Ovary (tissue), 9 donors: ENCODE measurements around the gene KRTAP6-3. TPM values are rescaled to one million over a fixed set of nuclear protein-coding genes. Genes with fewer than 3 reads are reported as not detected.

Source experiments
- DNase-seq, 5 donors: peaks; one replicate each; pipeline ENCODE4 v3.0.0-alpha.2; 2019 to 2020
- H3K27ac ChIP-seq, 2 donors: fragments of 200-600 bp; one replicate each; pipeline versions ENCODE4 v1.5.1 to v1.8.0; 2019 to 2022
- H3K27me3 ChIP-seq: fragments of 200-600 bp; one replicate; pipeline ENCODE4 v1.8.0; 2022
- H3K36me3 ChIP-seq: fragments of 200-600 bp; sonication (generic); one replicate; pipeline ENCODE4 v1.5.1; 2019
- H3K4me1 ChIP-seq: one replicate; pipeline ENCODE4 v1.8.1; 2013; ENCODE audit warnings: mild to moderate bottlenecking, moderate library complexity; ENCODE audit not compliant: insufficient read depth
- H3K4me3 ChIP-seq: fragments of 200-600 bp; sonication (generic); one replicate; pipeline ENCODE4 v1.5.1; 2017
- H3K9me3 ChIP-seq, 2 donors: fragments of 200-600 bp in 1 of 2; sonication (generic) in 1 of 2; one replicate each; pipeline versions ENCODE4 v1.5.1 to v1.8.1; 2013 to 2019; ENCODE audit warnings: mild to moderate bottlenecking in 1 of 2, moderate library complexity in 1 of 2
- CTCF ChIP-seq, 3 donors: fragments of 450-650 bp in 2 of 3; fragments of 200-600 bp in 1 of 3; IDR thresholded peaks; one replicate each; pipeline versions ENCODE4 v1.5.1 to v1.8.0; 2016 to 2022; ENCODE audit warnings: antibody characterized with exemption in 3 of 3, mild to moderate bottlenecking in 1 of 3
- EP300 ChIP-seq: sonication (generic); formaldehyde crosslinking; IDR thresholded peaks from one replicate; pipeline ENCODE4 v1.6.1; 2017; ENCODE audit warnings: antibody characterized with exemption
- POLR2A ChIP-seq: fragments of 450-650 bp; IDR thresholded peaks from one replicate; pipeline ENCODE4 v1.6.1; 2017; ENCODE audit warnings: antibody characterized with exemption, mild to moderate bottlenecking, moderate library complexity
- whole genome bisulfite sequencing, 3 donors: extraction: QIAGEN DNeasy Blood & Tissue Kit in 1 of 3; methylation state at CpG; one replicate each; pipeline versions ENCODE4 v1.1.5 to v1.1.7; 2013 to 2017; 5-methylcytosine and 5-hydroxymethylcytosine counted together
- intact Hi-C, 4 donors: fragments of 100-400 bp; cut with DNase I; formaldehyde crosslinking; loops; one replicate each; pipeline versions ENCODE4 v1.11.0 to v1.15.1; 2022 to 2023
- polyA plus RNA-seq, 2 donors: library from polyadenylated mRNA; stranded (reverse); fragments of 200-250 nt in 1 of 2; fragments of 350-450 nt in 1 of 2; fragmentation: Illumina TruSeq in 1 of 2; extraction: RNeasy Lipid Tissue Mini Kit (QIAGEN cat#74804) in 1 of 2; gene quantifications; one replicate each; pipeline ENCODE4 v1.2.3, GENCODE V29; 2013 to 2014
- total RNA-seq, 7 donors: library from RNA; depleted of rRNA in 2 of 7; stranded (reverse); fragments of >200 nt in 2 of 7; fragmentation: NEBNext Ultra II Directional in 3 of 7; extraction: Animal tissue kit (Norgen Biotek cat#: 25700) in 3 of 7; gene quantifications; one replicate each; pipeline versions ENCODE4 v1.1.0 to v1.2.4, GENCODE V29; 2016 to 2023
- donor health status: DM: no; HTN: no; CAD: no; lungs with moderate emphysema.
- donor health status: DM: no; HTN: no; CAD: no.
- donor health status: Bipolar disorder and iron deficiency.
- donor health status: DM: yes; HTN: yes; CAD: no.
- donor health status: DM: no; HTN: no; CAD: no.
- donor health status: DM: yes; HTN: yes; CAD: no.

Gene KRTAP6-3
- total and polyA plus RNA-seq, 9 donors = not detected

GRCh38 chr21:30625449-30626165 lies 33.4 kb downstream of the KRTAP6-3 start:
- Histone ChIP-seq H3K27me3 (no peaks in the 10 kb centered on the region), H3K36me3 (no peaks in the 10 kb centered on the region), H3K9me3 (no peaks in the 10 kb centered on the region), H3K4me1 (no peaks in the 10 kb centered on the region), H3K4me3 (no peak overlapping the region), H3K27ac (no peak overlapping the region)
- intact Hi-C loops = no loop called here
- TF ChIP-seq CTCF (IDR thresholded peaks at IDR 0.05) (no peak), POLR2A (no peak), EP300 (no peak)
- WGBS, 3 donors = 74 to 80% (median 75%) methylated on average over 4 of the region's 4 CpGs
- DNase-seq = no peak

GRCh38 chr21:30628109-30628508 lies 35.9 kb downstream of the KRTAP6-3 start:
- Histone ChIP-seq H3K9me3 (no peaks in the 10 kb centered on the region), H3K4me3 (no peak overlapping the region), H3K27me3 (no peaks in the 10 kb centered on the region), H3K36me3 (no peaks in the 10 kb centered on the region), H3K4me1 (no peaks in the 10 kb centered on the region), H3K27ac (no peak overlapping the region)
- TF ChIP-seq EP300 (no peak), POLR2A (no peak), CTCF (IDR thresholded peaks at IDR 0.05) (no peak)
- no peak for DNase-seq
- 68 to 86% (median 85%) methylated on average over 4 of the region's 4 CpGs for WGBS, 3 donors
- intact Hi-C loops = no loop called here

- H3K27me3 ChIP-seq = no peaks in the 10 kb centered on the region
- TF ChIP-seq CTCF (IDR thresholded peaks at IDR 0.05) (no peak), POLR2A (no peak), EP300 (no peak)
These were observed 37.0 kb downstream of the KRTAP6-3 start for GRCh38 chr21:30629200-30629599.

GRCh38 chr21:30634906-30635305 lies 42.7 kb downstream of the KRTAP6-3 start, which contains the start of gene KRTAP20-2:
Gene KRTAP20-2 (plus strand): TSS chr21:30635206. CDS start chr21:30635264, 58 bp downstream.
- H3K9me3 ChIP-seq = no peaks in the 10 kb centered on the region
- intact Hi-C loops = no loop called here
- no peaks in the 10 kb centered on the region for H3K36me3 ChIP-seq
- 76 to 94% (median 87%) methylated on average over 1 of the region's 1 CpG for WGBS, 3 donors
- TF ChIP-seq POLR2A (no peak), CTCF (IDR thresholded peaks at IDR 0.05) (no peak), EP300 (no peak)
- DNase-seq = no peak
- H3K4me3 ChIP-seq = no peak within 1 kb of the TSS
- no peak within 1 kb of the TSS for H3K27ac ChIP-seq
- H3K27me3 ChIP-seq = no peaks in the 10 kb centered on the region
- H3K4me1 ChIP-seq = no peaks in the 10 kb centered on the region

More at GRCh38 chr21:30629200-30629599, 37.0 kb downstream of the KRTAP6-3 start:
- Histone ChIP-seq H3K4me3 (no peak overlapping the region), H3K36me3 (no peaks in the 10 kb centered on the region), H3K4me1 (no peaks in the 10 kb centered on the region), H3K27ac (no peak overlapping the region), H3K9me3 (no peaks in the 10 kb centered on the region)
- intact Hi-C loops = no loop called here
- 12 to 29% (median 20%) methylated on average over 1 of the region's 1 CpG for WGBS, 3 donors
- DNase-seq = no peak
